ENCODE data around the gene GON7. TPM values are rescaled to one million over a fixed set of nuclear protein-coding genes. Genes with fewer than 3 reads are reported as not detected.
A peak's percentile ranks its signal among the peaks of the same experiment; 100 is the strongest.
"Not testable (repeated sequence)": the region's sequence is repeated elsewhere in the genome, so short reads cannot be mapped to it uniquely, and the experiment has no call there.

GON7 gene
- total RNA-seq, 1 donor from 2014 or later = 11.9 TPM

- DNase-seq = no peak
These were observed 7.8 kb downstream of the GON7 start for GRCh38 chr14:93199031-93199430.

GRCh38 chr14:93195316-93195999 lies 11.4 kb downstream of the GON7 start:
- DNase-seq = no peak

GRCh38 chr14:93186956-93187355 lies 19.9 kb downstream of the GON7 start:
- DNase-seq = no peak

- no peak for DNase-seq
These were observed 20.4 kb downstream of the GON7 start for GRCh38 chr14:93186466-93186865.

- DNase-seq = no peak
These were observed 21.5 kb downstream of the GON7 start for GRCh38 chr14:93185349-93185720.

GRCh38 chr14:93184391-93185348 lies 22.2 kb downstream of the GON7 start, which contains the start of the genes LYSET and MOAP1:
LYSET (plus strand) TSS chr14:93185317; CDS start chr14:93185406, 89 bp downstream.
MOAP1 (minus strand) TSS chr14:93184897; CDS start chr14:93184242, 655 bp downstream.
- peak; percentile 83 for DNase-seq

- DNase-seq = no peak
These were observed 23.1 kb downstream of the GON7 start for GRCh38 chr14:93183596-93184317.

GRCh38 chr14:93175492-93175891 lies 31.4 kb downstream of the GON7 start:
- DNase-seq = no peak

GRCh38 chr14:93174731-93175130 lies 32.1 kb downstream of the GON7 start:
- DNase-seq = not testable (repeated sequence)

- DNase-seq = peak; percentile 49
These were observed 32.9 kb downstream of the GON7 start for GRCh38 chr14:93173943-93174395.

GRCh38 chr14:93171376-93171775 lies 35.5 kb downstream of the GON7 start:
- no peak for DNase-seq

GRCh38 chr14:93170141-93170540 lies 36.7 kb downstream of the GON7 start:
- DNase-seq = not testable (repeated sequence)

- DNase-seq = not testable (repeated sequence)
These were observed 37.2 kb downstream of the GON7 start for GRCh38 chr14:93169619-93170018.

GRCh38 chr14:93168610-93169009 lies 38.3 kb downstream of the GON7 start:
- DNase-seq = not testable (repeated sequence)

GRCh38 chr14:93165271-93166265 lies 41.3 kb downstream of the GON7 start:
- DNase-seq = not testable (repeated sequence)

- DNase-seq = no peak
These were observed 43.3 kb downstream of the GON7 start for GRCh38 chr14:93163564-93163963.

GRCh38 chr14:93161411-93161940 lies 45.4 kb downstream of the GON7 start:
- no peak for DNase-seq

- no peak for DNase-seq
These were observed 46.5 kb downstream of the GON7 start for GRCh38 chr14:93160353-93160801.

GRCh38 chr14:93159625-93160352 lies 47.1 kb downstream of the GON7 start:
- DNase-seq = not testable (repeated sequence)

GRCh38 chr14:93158349-93158748 lies 48.5 kb downstream of the GON7 start:
- not testable (repeated sequence) for DNase-seq

All from occipital lobe (tissue), 2 donors.